SK-N-SH treated with all-trans-retinoic acid at 6 μM for 48 hours (cell line): ENCODE results near the gene ASB6.

Experiments
- CSRNP3 ChIP-seq: fragments of 250-450 bp; sonication (Bioruptor Pico); IDR thresholded peaks from 2 replicates; pipeline ENCODE4 v1.5.1; 2021; ENCODE audit warnings: mild to moderate bottlenecking, moderate library complexity
- PATZ1 ChIP-seq: fragments of 250-450 bp; sonication (Bioruptor Pico); IDR thresholded peaks from 2 replicates; pipeline ENCODE4 v1.8.0; 2020; ENCODE audit warnings: mild to moderate bottlenecking, moderate library complexity, borderline replicate concordance
- PPARA ChIP-seq: fragments of 250-450 bp; sonication (Bioruptor Pico); IDR thresholded peaks from 2 replicates; pipeline ENCODE4 v1.5.0; 2020; ENCODE audit warnings: mild to moderate bottlenecking, borderline replicate concordance
- RARB ChIP-seq: fragments of 250-450 bp; sonication (Bioruptor Pico); IDR thresholded peaks from 2 replicates; pipeline ENCODE4 v1.8.0; 2021; ENCODE audit warnings: mild to moderate bottlenecking, moderate library complexity
- ZC3H10 ChIP-seq: fragments of 250-450 bp; sonication (Bioruptor Pico); IDR thresholded peaks from 2 replicates; pipeline ENCODE4 v1.5.1; 2021; ENCODE audit warnings: mild to moderate bottlenecking, moderate library complexity

DNA sequence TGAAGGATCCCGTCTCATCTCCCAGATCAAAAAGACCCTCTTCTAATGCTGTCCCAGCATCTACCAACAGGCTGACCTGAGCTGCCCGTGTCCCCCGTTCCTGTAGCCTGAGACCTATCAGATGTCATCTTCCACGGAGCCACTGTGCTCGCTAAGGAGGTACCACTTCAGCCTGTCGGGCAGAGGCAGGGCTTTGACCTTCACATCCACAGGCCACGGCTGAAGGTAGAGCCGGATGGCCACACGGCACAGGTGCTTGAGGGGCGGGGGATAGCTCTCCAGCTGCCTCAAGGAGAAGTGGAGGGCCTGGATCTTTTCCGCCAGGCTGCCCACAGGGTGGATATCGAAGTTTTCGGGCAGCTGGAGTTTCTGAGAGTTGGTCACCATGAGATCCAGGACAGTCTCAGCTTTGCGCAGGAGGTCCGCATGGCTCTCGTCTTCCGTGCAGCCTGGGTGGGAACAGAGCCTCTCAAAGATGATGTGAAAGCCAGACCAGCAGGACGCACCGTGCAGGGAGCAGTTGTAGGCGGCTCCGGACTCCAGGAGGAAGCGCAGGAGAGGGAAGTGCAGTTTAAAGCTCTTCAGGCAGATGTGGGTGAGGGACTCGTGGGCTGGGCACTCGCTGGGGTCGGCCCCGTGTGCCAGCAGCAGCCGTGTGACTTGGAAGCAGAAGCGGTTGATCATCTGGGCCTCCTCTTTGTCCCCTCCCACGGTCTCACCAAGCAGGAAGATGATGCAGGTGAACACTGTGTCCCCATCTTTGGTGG lies 4.1 kb downstream of the ASB6 start:
- no peak for TF ChIP-seq ZC3H10 (CRISPR knock-in tag)
- no peak for TF ChIP-seq PATZ1 (CRISPR knock-in tag)
- no peak for TF ChIP-seq CSRNP3 (CRISPR knock-in tag)
- no peak for TF ChIP-seq RARB
- no peak for TF ChIP-seq PPARA (CRISPR knock-in tag)
